ENCODE measurements around the gene GALNTL6.

The GALNTL6 gene

DNA sequence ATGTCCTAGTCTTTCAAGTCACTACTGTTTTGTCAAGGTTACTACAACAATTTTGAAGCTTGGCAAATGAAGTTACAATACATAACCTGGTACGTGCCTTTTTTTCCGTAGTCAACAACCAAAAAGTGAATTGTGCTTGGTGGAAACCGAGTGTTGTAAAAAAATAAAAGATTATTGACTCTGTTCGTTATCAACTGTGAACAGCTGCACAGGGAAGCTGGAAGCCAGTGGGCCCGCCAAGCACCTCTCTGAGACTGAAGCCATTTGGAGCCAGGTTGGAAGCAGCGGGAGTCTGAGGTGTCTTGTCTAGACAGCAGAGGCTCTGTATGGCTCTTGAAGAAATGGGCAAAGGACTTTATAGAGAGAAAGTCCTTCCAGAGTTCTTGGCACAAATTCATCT is 119.0 kb downstream of the GALNTL6 start:
- TF ChIP-seq, protein P1, sequence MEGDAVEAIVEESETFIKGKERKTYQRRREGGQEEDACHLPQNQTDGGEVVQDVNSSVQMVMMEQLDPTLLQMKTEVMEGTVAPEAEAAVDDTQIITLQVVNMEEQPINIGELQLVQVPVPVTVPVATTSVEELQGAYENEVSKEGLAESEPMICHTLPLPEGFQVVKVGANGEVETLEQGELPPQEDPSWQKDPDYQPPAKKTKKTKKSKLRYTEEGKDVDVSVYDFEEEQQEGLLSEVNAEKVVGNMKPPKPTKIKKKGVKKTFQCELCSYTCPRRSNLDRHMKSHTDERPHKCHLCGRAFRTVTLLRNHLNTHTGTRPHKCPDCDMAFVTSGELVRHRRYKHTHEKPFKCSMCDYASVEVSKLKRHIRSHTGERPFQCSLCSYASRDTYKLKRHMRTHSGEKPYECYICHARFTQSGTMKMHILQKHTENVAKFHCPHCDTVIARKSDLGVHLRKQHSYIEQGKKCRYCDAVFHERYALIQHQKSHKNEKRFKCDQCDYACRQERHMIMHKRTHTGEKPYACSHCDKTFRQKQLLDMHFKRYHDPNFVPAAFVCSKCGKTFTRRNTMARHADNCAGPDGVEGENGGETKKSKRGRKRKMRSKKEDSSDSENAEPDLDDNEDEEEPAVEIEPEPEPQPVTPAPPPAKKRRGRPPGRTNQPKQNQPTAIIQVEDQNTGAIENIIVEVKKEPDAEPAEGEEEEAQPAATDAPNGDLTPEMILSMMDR (conservative IDR thresholded peaks at IDR 0.05; ENCODE audit: control insufficient read depth, insufficient read depth, low read depth, low read length), result no peak
- H3K4me3 ChIP-seq (ENCODE audit: control insufficient read depth, low read depth, low read length), result no peak overlapping the region
- no peak for DNase-seq (ENCODE audit: low read depth)

DNA sequence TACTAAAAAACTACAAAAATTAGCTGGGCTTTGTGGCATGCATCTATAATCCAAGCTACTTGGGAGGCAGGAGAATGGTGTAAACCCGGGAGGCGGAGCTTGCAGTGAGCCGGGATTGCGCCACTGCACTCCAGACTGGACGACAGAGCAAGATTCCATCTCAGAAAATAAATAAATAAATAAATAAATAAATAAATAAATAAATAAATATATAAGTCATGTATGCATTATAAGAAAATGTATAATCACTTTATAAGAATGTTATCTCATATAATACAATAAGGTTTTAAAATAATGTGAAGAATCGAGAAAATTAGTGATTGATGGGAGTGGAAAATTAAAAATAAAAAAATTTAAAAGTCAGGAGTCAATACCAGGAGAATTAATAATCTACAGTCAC is 127.5 kb downstream of the GALNTL6 start:
- no peak for DNase-seq (ENCODE audit: low read depth)
- no peak overlapping the region for H3K4me3 ChIP-seq (ENCODE audit: control insufficient read depth, low read depth, low read length)
- TF ChIP-seq, protein P1 (conservative IDR thresholded peaks at IDR 0.05; ENCODE audit: control insufficient read depth, insufficient read depth, low read depth, low read length), result no peak

DNA sequence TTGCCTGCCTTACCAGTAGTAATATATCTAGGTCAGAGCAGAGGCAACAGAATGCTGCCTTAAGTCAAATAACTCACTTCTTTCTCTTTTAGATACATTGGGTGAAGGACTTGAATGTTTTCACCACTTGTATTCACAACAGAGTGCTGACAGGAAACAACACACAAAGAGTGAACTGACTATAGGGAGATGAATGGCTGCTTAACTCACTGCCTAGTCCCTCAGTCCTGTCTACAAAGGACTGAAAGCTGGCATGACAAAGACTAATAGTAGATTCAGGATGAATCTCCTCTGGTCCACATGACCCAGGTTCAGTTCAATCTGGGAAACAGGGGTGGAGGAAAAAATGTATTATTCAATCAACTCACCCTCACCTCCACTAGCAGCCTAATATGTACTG is 134.2 kb downstream of the GALNTL6 start:
- TF ChIP-seq, protein P1 (conservative IDR thresholded peaks at IDR 0.05; ENCODE audit: control insufficient read depth, insufficient read depth, low read depth, low read length), result no peak
- no peak overlapping the region for H3K4me3 ChIP-seq (ENCODE audit: control insufficient read depth, low read depth, low read length)
- no peak for DNase-seq (ENCODE audit: low read depth)

DNA sequence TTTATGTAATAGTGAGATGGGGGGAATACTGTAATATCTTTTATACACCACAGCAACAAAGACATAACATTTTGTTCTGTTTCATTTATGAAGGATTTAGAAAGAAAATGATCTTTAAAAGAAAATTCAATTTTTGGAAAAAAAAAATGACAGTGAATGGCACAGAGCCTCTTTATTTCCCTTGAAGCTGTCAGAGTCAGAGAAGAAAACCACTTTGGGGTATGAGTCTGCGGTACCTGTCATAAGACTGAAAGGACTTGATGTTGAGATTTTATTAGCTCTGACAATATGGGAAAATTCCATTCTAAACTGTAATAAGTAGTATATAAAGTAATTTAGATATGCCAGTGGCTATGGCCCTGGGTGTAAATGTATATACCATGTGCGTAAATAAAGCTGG is 134.8 kb downstream of the GALNTL6 start:
- DNase-seq (ENCODE audit: low read depth), result no peak
- TF ChIP-seq, protein P1 (conservative IDR thresholded peaks at IDR 0.05; ENCODE audit: control insufficient read depth, insufficient read depth, low read depth, low read length), result no peak
- H3K4me3 ChIP-seq (ENCODE audit: control insufficient read depth, low read depth, low read length), result no peak overlapping the region

DNA sequence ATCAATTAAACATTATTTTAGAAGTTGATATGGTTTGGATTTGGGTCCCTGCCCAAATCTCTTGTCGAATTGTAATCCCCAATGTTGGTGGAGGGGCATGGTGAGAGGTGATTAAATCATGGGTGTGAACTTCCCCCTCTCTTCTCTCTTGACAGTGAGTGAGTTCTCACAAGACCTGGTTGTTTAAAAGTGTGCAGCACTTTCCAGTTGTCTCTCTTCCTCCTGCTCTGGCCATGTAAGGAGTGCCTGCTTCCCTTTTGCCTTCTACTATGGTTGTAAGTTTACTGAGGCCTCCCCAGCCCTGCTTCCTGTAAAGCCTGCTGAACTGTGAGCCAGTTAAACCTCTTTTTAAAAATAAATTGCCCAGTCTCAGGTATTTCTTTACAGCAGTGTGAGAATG is 141.4 kb downstream of the GALNTL6 start:
- no peak for DNase-seq (ENCODE audit: low read depth)
- TF ChIP-seq, protein P1 (conservative IDR thresholded peaks at IDR 0.05; ENCODE audit: control insufficient read depth, insufficient read depth, low read depth, low read length), result no peak
- no peak overlapping the region for H3K4me3 ChIP-seq (ENCODE audit: control insufficient read depth, low read depth, low read length)

DNA sequence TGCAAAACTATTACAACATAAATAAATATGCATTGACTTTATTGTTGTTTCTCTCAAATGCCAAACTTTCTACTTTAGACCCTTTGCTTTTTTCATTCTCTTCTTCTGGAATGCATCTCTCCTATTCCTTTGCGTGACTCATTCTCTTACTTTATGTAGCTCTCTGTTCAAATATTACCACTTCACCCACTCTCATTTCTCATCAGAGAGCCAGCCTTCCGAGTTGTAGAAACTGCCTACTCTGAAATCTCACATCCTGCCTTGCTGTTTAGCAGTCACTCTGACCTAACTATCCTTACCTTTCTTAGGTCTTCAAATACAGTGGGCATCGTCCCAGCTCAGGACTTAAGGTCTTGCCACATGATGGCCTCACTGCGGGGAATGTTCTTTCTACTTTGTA is 143.5 kb downstream of the GALNTL6 start:
- TF ChIP-seq, protein P1 (conservative IDR thresholded peaks at IDR 0.05; ENCODE audit: control insufficient read depth, insufficient read depth, low read depth, low read length), result no peak
- DNase-seq (ENCODE audit: low read depth), result no peak
- no peak overlapping the region for H3K4me3 ChIP-seq (ENCODE audit: control insufficient read depth, low read depth, low read length)

DNA sequence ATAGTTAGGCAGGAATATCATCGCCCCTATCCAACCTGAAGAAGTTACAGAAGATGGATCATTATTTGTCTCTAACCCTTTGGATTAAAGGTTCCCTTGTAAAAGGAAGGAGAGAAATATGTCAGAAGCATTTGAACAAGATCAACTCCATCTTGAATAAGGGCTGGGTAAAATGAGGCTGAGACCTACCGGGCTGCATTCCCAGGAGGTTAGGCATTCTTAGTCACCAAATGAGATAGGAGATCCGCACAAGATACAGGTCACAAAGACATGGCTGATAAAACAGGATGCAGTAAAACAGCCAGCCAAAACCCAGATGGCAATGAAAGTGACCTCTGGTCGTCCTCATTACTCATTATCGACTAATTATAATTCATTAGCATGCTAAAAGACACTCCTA is 148.9 kb downstream of the GALNTL6 start:
- H3K4me3 ChIP-seq (ENCODE audit: control insufficient read depth, low read depth, low read length), result no peak overlapping the region
- no peak for DNase-seq (ENCODE audit: low read depth)
- TF ChIP-seq, protein P1 (conservative IDR thresholded peaks at IDR 0.05; ENCODE audit: control insufficient read depth, insufficient read depth, low read depth, low read length), result no peak
